Osteocyte (in vitro differentiated cells): ENCODE measurements around the gene ZNF689. TPM values are rescaled to one million over a fixed set of nuclear protein-coding genes. Genes with fewer than 3 reads are reported as not detected.
"Not testable (repeated sequence)": the region's sequence is repeated elsewhere in the genome, so short reads cannot be mapped to it uniquely, and the experiment has no call there.

Experiments used
- DNase-seq: peaks from one replicate; pipeline ENCODE4 v3.0.0; 2021; ENCODE audit warnings: mixed read lengths; ENCODE audit not compliant: unreplicated experiment; ENCODE audit errors: extremely low spot score
- H3K27ac Mint-ChIP-seq: one replicate; pipeline ENCODE4 v1.8.0; 2021; ENCODE audit warnings: mild to moderate bottlenecking, mixed read lengths; ENCODE audit not compliant: unreplicated experiment
- H3K27me3 Mint-ChIP-seq: one replicate; pipeline ENCODE4 v1.8.0; 2021; ENCODE audit warnings: mixed read lengths; ENCODE audit not compliant: unreplicated experiment
- H3K36me3 Mint-ChIP-seq: one replicate; pipeline ENCODE4 v1.8.0; 2021; ENCODE audit warnings: mixed read lengths; ENCODE audit not compliant: unreplicated experiment
- H3K4me1 Mint-ChIP-seq: one replicate; pipeline ENCODE4 v1.8.0; 2021; ENCODE audit warnings: mixed read lengths; ENCODE audit not compliant: unreplicated experiment
- H3K4me3 Mint-ChIP-seq: one replicate; pipeline ENCODE4 v1.8.0; 2021; ENCODE audit warnings: mild to moderate bottlenecking, moderate library complexity, mixed read lengths; ENCODE audit not compliant: unreplicated experiment
- H3K9me3 Mint-ChIP-seq: one replicate; pipeline ENCODE4 v1.8.0; 2021; ENCODE audit warnings: mixed read lengths; ENCODE audit not compliant: unreplicated experiment
- total RNA-seq: library from RNA; stranded (reverse); gene quantifications from 2 replicates; pipeline ENCODE4 v1.2.1, GENCODE V29; 2021
- TF ChIP-seq, protein P1 (sequence below): fragments of 200-600 bp; sonication (generic); IDR thresholded peaks from 2 replicates; pipeline ENCODE4 v1.5.0; 2021; ENCODE audit warnings: antibody characterized with exemption, mild to moderate bottlenecking, moderate library complexity

ZNF689 gene
- total RNA-seq, 1 donor from 2014 or later: 8.8 TPM

DNA sequence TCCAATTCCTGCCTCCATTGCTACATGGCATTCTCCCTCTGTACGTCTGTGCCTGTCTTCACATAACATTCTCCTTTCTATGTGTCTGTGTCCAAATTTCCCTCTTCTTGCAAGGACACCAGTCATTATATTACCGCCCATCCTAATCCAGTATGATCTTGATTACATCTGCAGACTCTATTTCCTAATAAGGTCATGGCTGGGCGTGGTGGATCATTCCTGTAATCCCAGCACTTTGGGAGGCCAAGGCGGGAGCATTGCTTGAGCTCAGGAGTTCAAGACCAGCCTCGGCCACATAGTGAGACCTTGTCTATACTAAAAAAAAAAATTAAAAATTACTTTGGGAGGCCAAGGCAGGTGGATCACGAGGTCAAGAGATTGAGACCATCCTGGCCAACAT, 35.5 kb upstream of the ZNF689 start:
- H3K4me3 Mint-ChIP-seq: no peak overlapping the region
- no peak overlapping the region for H3K27ac Mint-ChIP-seq
- TF ChIP-seq, protein P1, sequence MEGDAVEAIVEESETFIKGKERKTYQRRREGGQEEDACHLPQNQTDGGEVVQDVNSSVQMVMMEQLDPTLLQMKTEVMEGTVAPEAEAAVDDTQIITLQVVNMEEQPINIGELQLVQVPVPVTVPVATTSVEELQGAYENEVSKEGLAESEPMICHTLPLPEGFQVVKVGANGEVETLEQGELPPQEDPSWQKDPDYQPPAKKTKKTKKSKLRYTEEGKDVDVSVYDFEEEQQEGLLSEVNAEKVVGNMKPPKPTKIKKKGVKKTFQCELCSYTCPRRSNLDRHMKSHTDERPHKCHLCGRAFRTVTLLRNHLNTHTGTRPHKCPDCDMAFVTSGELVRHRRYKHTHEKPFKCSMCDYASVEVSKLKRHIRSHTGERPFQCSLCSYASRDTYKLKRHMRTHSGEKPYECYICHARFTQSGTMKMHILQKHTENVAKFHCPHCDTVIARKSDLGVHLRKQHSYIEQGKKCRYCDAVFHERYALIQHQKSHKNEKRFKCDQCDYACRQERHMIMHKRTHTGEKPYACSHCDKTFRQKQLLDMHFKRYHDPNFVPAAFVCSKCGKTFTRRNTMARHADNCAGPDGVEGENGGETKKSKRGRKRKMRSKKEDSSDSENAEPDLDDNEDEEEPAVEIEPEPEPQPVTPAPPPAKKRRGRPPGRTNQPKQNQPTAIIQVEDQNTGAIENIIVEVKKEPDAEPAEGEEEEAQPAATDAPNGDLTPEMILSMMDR: no peak

GRCh38 chr16:30644334-30644830, 34.2 kb upstream of the ZNF689 start:
- DNase-seq: no peak
- H3K36me3 Mint-ChIP-seq: no peaks in the 10 kb centered on the region
- H3K4me3 Mint-ChIP-seq: no peak overlapping the region
- no peaks in the 10 kb centered on the region for H3K4me1 Mint-ChIP-seq
- no peaks in the 10 kb centered on the region for H3K27me3 Mint-ChIP-seq
- H3K9me3 Mint-ChIP-seq: no peaks in the 10 kb centered on the region
- TF ChIP-seq, protein P1: no peak
- no peak overlapping the region for H3K27ac Mint-ChIP-seq

More for the DNA sequence above, 35.5 kb upstream of the ZNF689 start:
- DNase-seq: no peak
- no peaks in the 10 kb centered on the region for H3K27me3 Mint-ChIP-seq
- peaks cover 5% of the 10 kb centered on the region for H3K4me1 Mint-ChIP-seq
- no peaks in the 10 kb centered on the region for H3K9me3 Mint-ChIP-seq
- H3K36me3 Mint-ChIP-seq: no peaks in the 10 kb centered on the region

DNA sequence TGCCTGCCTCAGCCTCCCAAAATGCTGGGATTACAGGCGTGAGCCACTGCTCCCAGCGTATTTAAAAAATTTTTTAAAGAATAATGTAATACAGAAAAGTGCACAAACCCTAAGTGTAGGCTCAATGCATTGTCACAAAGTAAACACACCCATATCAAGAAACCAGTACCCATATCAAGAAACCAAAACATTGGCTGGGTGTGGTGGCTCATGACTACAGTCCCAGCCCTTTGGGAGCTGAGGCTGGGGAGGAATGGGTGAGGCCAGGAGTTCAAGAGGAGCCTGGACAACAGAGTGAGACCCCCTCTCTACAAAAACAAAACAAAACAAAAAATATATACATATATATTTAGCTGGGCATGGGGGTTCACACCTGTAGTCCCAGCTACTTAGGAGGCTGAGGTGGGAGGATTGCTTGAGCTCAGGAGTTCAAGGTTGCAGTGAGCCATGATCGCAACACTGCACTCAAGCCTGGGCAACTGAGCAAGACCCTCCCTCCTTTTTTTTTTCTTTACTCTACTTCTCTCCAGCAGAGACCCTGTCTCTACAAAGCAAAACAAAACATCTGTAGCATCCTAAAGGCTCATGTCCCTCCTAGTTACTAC, 31.3 kb upstream of the ZNF689 start:
- no peaks in the 10 kb centered on the region for H3K36me3 Mint-ChIP-seq
- H3K9me3 Mint-ChIP-seq: no peaks in the 10 kb centered on the region
- H3K27ac Mint-ChIP-seq: no peak overlapping the region
- no peak overlapping the region for H3K4me3 Mint-ChIP-seq
- no peaks in the 10 kb centered on the region for H3K4me1 Mint-ChIP-seq
- DNase-seq: no peak
- TF ChIP-seq, protein P1: no peak
- H3K27me3 Mint-ChIP-seq: no peaks in the 10 kb centered on the region

DNA sequence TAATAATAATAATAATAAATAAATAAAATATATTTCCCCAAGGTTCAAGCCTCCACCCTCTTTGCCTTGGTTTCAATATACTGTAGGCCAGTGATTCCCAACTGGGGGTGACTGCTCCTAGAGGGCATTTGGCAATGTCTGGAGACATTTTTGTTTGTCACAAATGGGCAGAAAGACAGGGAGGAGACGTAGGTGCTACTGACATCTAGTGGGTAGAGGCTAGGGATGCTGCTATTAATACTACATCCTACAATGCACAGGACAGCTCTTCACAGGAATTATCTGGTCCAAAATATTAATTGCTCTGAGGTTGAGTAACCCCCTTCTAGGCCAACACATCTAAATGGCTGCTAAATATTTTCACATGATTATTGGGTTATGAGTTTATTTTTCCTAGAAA, 27.8 kb upstream of the ZNF689 start:
- Mint-ChIP-seq H3K4me3 (no peak overlapping the region), H3K27ac (no peak overlapping the region), H3K4me1 (peaks cover 14% of the 10 kb centered on the region), H3K36me3 (no peaks in the 10 kb centered on the region), H3K27me3 (no peaks in the 10 kb centered on the region), H3K9me3 (no peaks in the 10 kb centered on the region)
- TF ChIP-seq, protein P1: peak; percentile 65
- no peak for DNase-seq

- peaks cover 14% of the 10 kb centered on the region for H3K4me1 Mint-ChIP-seq
- not testable (repeated sequence) for H3K9me3 Mint-ChIP-seq, H3K27ac Mint-ChIP-seq, H3K36me3 Mint-ChIP-seq, H3K27me3 Mint-ChIP-seq, H3K4me3 Mint-ChIP-seq, DNase-seq
Measured at GRCh38 chr16:30637139-30637538, 26.9 kb upstream of the ZNF689 start.
